OCI-LY1 (cell line): ENCODE data around the gene CCNG2.

Experiments used
- H2AFZ ChIP-seq: fragments of 200-600 bp; sonication (generic), shearing (Covaris generic); 2 replicates; pipeline ENCODE4 v1.6.0; 2014; ENCODE audit warnings: antibody characterized with exemption, mild to moderate bottlenecking, low read length
- H3F3A ChIP-seq: fragments of 200-600 bp; sonication (generic), shearing (Covaris generic); 2 replicates; pipeline ENCODE4 v1.6.0; 2014; ENCODE audit warnings: mild to moderate bottlenecking, antibody characterized with exemption, low read length, moderate library complexity; ENCODE audit not compliant: insufficient read depth
- H3K27ac ChIP-seq: fragments of 200-600 bp; sonication (generic); 2 replicates; pipeline ENCODE4 v1.5.1; 2014; ENCODE audit warnings: low read length, mixed run types, mild to moderate bottlenecking, low read depth; ENCODE audit not compliant: poor library complexity, severe bottlenecking
- H3K27me3 ChIP-seq: fragments of 200-600 bp; sonication (generic); 2 replicates; pipeline ENCODE4 v1.6.0; 2014; ENCODE audit warnings: antibody characterized with exemption, mild to moderate bottlenecking, low read length, moderate library complexity; ENCODE audit not compliant: insufficient read depth
- H3K36me3 ChIP-seq: fragments of 200-600 bp; sonication (generic); 2 replicates; pipeline ENCODE4 v1.6.1; 2014; ENCODE audit warnings: mild to moderate bottlenecking, antibody characterized with exemption, low read length, moderate library complexity, mixed read lengths; ENCODE audit not compliant: insufficient read depth
- H3K4me1 ChIP-seq: fragments of 200-600 bp; sonication (generic); 2 replicates; pipeline ENCODE4 v1.5.1; 2014; ENCODE audit warnings: mild to moderate bottlenecking, low read length, moderate library complexity; ENCODE audit not compliant: insufficient read depth, severe bottlenecking
- H3K4me2 ChIP-seq: fragments of 200-600 bp; sonication (generic), shearing (Covaris generic); 2 replicates; pipeline ENCODE4 v1.6.1; 2014; ENCODE audit warnings: low read length
- H3K4me3 ChIP-seq: fragments of 200-600 bp; sonication (generic); 2 replicates; pipeline ENCODE4 v1.5.1; 2014; ENCODE audit warnings: low read length, low read depth, mild to moderate bottlenecking, mixed read lengths; ENCODE audit not compliant: poor library complexity, severe bottlenecking
- H3K79me2 ChIP-seq: fragments of 200-600 bp; shearing (Covaris generic); 2 replicates; pipeline ENCODE4 v1.6.1; 2016; ENCODE audit warnings: mixed run types, low read length, mixed read lengths; ENCODE audit not compliant: insufficient read depth
- H3K9ac ChIP-seq: fragments of 200-600 bp; sonication (generic), shearing (Covaris generic); 2 replicates; pipeline ENCODE4 v1.6.1; 2014; ENCODE audit warnings: mild to moderate bottlenecking, low read length, mixed read lengths
- H3K9me2 ChIP-seq: fragments of 200-600 bp; sonication (generic), shearing (Covaris generic); 2 replicates; pipeline ENCODE4 v1.6.1; 2014; ENCODE audit warnings: low read depth, mild to moderate bottlenecking, low read length, mixed read lengths
- H3K9me3 ChIP-seq: fragments of 200-600 bp; shearing (Covaris generic); 2 replicates; pipeline ENCODE4 v1.6.1; 2014; ENCODE audit warnings: low read length, mixed read lengths
- H4K20me1 ChIP-seq: fragments of 200-600 bp; sonication (generic), shearing (Covaris generic); 2 replicates; pipeline ENCODE4 v1.6.0; 2016; ENCODE audit warnings: mild to moderate bottlenecking, low read length; ENCODE audit not compliant: insufficient read depth
- EZH2 ChIP-seq: fragments of 200-600 bp; sonication (generic), shearing (Covaris generic); IDR thresholded peaks from 2 replicates; pipeline ENCODE4 v1.8.0; 2017; ENCODE audit warnings: borderline replicate concordance, mixed run types, mild to moderate bottlenecking, antibody characterized with exemption, low read length, moderate library complexity, mixed read lengths
- TF ChIP-seq, protein P1 (sequence below): fragments of 200-600 bp; sonication (generic), shearing (Covaris generic); IDR thresholded peaks from 2 replicates; pipeline ENCODE4 v1.5.1; 2017; ENCODE audit warnings: mild to moderate bottlenecking, antibody characterized with exemption, low read length, moderate library complexity, mixed read lengths

The CCNG2 gene

DNA sequence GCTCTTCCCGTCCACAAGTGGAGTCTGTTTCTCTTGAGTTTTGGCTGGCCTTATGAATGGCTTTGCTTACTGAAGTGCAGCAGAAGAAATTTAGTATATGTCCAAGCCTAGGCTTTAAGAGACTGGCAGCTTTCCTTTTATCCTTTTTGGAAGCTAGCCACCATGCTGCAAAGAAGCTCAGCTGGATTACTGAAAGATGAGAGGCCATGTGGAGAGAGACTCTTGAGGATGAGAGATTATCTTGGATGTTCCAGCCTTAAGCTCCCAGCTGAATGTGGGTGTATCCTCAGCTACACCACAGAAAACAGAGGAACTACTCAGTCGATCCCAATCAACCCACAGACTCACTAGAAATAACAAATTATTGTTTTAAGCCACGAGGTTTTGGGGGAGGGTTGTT is 12.5 kb downstream of the CCNG2 start:
- Histone ChIP-seq H3K27ac (no peak overlapping the region), H3K36me3 (peaks cover 66% of the 10 kb centered on the region), H3F3A (no peaks in the 10 kb centered on the region; the same call in 1 of the 2 replicates), H4K20me1 (no peaks in the 10 kb centered on the region), H3K27me3 (no peaks in the 10 kb centered on the region), H3K79me2 (no peaks in the 10 kb centered on the region), H3K9me2 (no peaks in the 10 kb centered on the region), H3K9ac (no peak overlapping the region), H2AFZ (no peak overlapping the region), H3K4me2 (no peak overlapping the region), H3K4me3 (no peak overlapping the region), H3K9me3 (no peaks in the 10 kb centered on the region), H3K4me1 (no peaks in the 10 kb centered on the region)
- no peak for TF ChIP-seq EZH2
- TF ChIP-seq, protein P1, sequence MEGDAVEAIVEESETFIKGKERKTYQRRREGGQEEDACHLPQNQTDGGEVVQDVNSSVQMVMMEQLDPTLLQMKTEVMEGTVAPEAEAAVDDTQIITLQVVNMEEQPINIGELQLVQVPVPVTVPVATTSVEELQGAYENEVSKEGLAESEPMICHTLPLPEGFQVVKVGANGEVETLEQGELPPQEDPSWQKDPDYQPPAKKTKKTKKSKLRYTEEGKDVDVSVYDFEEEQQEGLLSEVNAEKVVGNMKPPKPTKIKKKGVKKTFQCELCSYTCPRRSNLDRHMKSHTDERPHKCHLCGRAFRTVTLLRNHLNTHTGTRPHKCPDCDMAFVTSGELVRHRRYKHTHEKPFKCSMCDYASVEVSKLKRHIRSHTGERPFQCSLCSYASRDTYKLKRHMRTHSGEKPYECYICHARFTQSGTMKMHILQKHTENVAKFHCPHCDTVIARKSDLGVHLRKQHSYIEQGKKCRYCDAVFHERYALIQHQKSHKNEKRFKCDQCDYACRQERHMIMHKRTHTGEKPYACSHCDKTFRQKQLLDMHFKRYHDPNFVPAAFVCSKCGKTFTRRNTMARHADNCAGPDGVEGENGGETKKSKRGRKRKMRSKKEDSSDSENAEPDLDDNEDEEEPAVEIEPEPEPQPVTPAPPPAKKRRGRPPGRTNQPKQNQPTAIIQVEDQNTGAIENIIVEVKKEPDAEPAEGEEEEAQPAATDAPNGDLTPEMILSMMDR = no peak

DNA sequence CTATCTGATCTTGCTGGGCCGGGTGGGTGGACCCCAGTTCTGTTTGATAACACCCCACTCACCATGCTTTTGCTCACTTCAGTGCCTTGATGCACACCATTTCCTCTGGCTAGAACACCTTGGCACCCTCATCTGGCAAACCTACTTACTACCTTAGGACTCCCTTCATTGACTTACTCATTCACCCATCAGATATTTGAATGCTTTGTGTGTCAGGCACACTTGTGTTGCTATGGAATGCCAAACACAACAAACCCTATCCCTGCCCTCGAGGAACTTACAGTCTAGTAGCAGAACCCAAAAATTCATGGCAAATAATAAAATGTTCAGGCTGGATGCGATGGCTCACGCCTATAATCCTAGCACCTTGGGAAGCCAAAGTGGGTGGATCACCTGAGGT is 13.9 kb downstream of the CCNG2 start:
- H4K20me1 ChIP-seq = no peaks in the 10 kb centered on the region
- no peaks in the 10 kb centered on the region; the same call in 1 of the 2 replicates for H3F3A ChIP-seq
- no peak overlapping the region for H3K27ac ChIP-seq
- H3K9me2 ChIP-seq = no peaks in the 10 kb centered on the region
- H3K4me1 ChIP-seq = no peaks in the 10 kb centered on the region
- no peak overlapping the region for H3K4me3 ChIP-seq
- peaks cover 52% of the 10 kb centered on the region for H3K36me3 ChIP-seq
- H3K9me3 ChIP-seq = no peaks in the 10 kb centered on the region
- H3K27me3 ChIP-seq = no peaks in the 10 kb centered on the region
- H3K4me2 ChIP-seq = no peak overlapping the region
- no peaks in the 10 kb centered on the region for H3K79me2 ChIP-seq
- TF ChIP-seq, protein P1 = no peak
- TF ChIP-seq EZH2 = no peak
- H3K9ac ChIP-seq = no peak overlapping the region
- no peak overlapping the region for H2AFZ ChIP-seq

DNA sequence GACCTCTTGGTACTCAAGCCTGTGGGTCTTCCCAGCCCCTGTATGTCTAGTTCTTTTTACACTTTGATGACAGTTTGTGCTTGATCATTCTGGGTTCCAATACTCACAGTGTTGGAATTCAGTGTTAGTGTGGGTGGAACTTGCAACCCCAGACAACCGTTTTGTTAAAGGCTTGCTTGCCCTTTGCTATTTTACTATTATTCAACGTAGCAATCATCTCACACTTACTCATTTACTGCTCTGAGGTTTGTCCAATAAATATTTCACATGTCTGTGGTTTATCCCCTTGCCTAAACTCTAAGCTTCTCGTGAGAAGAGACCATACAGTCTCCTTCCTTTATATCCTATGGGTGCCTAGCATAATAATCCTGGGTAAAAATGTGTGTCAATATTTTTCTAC is 15.3 kb downstream of the CCNG2 start:
- Histone ChIP-seq H3K9me2 (no peaks in the 10 kb centered on the region), H3K36me3 (peaks cover 38% of the 10 kb centered on the region), H3K9ac (no peak overlapping the region), H3K9me3 (no peaks in the 10 kb centered on the region), H3K27ac (no peak overlapping the region), H3F3A (no peaks in the 10 kb centered on the region; the same call in 1 of the 2 replicates), H4K20me1 (no peaks in the 10 kb centered on the region), H3K79me2 (no peaks in the 10 kb centered on the region), H3K4me2 (no peak overlapping the region), H3K4me3 (no peak overlapping the region), H3K4me1 (no peaks in the 10 kb centered on the region), H2AFZ (no peak overlapping the region), H3K27me3 (no peaks in the 10 kb centered on the region)
- TF ChIP-seq, protein P1 = no peak
- no peak for TF ChIP-seq EZH2
